AG10803 (cell line): ENCODE measurements around the gene USP53.
A peak's percentile ranks its signal among the peaks of the same experiment; 100 is the strongest.
"Not testable (repeated sequence)": the region's sequence is repeated elsewhere in the genome, so short reads cannot be mapped to it uniquely, and the experiment has no call there.

Source experiments
- DNase-seq: peaks from one replicate; pipeline ENCODE4 v3.0.0; 2010; ENCODE audit warnings: low read depth
- H3K4me3 ChIP-seq: 2 replicates; pipeline ENCODE4 v1.5.1; 2011; ENCODE audit warnings: mild to moderate bottlenecking, low read length, control low read depth
- TF ChIP-seq, protein P1 (sequence below): conservative IDR thresholded peaks from 2 replicates; pipeline ENCODE4 v1.5.1; 2011; ENCODE audit warnings: mild to moderate bottlenecking, low read length, control low read depth, inconsistent platforms

Gene USP53

DNA sequence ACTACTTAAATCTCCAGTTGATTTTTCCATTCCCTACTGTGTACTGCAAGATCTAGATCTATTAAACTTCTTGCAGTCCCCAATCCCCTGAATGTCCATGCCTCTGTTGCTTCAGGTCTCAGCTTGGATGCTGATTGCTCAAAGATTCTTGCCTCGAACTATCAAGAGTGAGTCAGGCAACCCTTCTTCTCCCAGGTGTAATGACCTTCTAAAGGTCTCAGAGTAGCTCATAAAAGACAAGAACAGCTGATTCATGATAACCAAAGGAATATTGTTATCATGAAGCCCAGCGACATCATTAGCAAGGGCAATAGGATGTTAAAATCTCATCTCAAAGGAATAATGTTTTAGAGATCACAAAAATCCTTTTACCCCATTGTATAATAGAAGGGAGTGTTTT is 116.2 kb downstream of the USP53 start:
- DNase-seq, result no peak
- TF ChIP-seq, protein P1, sequence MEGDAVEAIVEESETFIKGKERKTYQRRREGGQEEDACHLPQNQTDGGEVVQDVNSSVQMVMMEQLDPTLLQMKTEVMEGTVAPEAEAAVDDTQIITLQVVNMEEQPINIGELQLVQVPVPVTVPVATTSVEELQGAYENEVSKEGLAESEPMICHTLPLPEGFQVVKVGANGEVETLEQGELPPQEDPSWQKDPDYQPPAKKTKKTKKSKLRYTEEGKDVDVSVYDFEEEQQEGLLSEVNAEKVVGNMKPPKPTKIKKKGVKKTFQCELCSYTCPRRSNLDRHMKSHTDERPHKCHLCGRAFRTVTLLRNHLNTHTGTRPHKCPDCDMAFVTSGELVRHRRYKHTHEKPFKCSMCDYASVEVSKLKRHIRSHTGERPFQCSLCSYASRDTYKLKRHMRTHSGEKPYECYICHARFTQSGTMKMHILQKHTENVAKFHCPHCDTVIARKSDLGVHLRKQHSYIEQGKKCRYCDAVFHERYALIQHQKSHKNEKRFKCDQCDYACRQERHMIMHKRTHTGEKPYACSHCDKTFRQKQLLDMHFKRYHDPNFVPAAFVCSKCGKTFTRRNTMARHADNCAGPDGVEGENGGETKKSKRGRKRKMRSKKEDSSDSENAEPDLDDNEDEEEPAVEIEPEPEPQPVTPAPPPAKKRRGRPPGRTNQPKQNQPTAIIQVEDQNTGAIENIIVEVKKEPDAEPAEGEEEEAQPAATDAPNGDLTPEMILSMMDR, result no peak
- no peak overlapping the region for H3K4me3 ChIP-seq

DNA sequence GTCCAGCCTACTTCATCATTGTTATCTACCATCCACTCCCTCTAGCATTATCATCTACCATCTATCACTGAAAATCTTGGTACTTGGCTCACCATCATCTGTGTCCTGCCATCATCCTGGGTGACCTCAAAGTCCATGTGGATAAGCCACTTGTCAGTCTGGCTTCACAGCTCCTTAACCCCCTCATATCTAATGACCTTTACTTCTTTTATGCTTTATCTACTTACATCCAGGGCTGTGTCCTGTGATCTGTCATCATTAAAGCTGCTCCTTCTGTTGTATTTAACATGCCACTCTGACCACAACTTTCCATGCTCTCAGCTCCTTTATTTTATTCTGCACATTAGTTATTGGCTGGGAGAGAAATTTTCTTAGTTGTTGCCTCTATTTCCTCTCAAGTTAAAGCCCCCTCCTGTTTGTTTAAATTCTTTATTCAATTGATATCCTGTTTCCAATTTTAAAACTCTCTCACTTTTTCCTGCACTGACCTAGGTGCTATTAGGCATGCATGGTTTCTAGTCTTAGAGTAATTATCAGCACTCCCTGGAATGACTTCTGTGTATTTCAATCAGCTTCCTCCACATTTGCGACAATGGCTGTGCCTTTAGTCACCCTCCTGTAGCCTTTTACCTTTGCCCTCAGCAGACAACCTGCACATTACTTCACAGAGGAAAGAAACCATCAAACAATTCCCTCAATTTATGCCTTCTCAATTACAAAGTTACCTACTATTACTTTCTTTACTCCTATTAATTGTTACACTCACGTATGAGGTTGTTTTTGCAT is 117.5 kb downstream of the USP53 start:
- TF ChIP-seq, protein P1, result no peak
- H3K4me3 ChIP-seq, result no peak overlapping the region
- no peak for DNase-seq

DNA sequence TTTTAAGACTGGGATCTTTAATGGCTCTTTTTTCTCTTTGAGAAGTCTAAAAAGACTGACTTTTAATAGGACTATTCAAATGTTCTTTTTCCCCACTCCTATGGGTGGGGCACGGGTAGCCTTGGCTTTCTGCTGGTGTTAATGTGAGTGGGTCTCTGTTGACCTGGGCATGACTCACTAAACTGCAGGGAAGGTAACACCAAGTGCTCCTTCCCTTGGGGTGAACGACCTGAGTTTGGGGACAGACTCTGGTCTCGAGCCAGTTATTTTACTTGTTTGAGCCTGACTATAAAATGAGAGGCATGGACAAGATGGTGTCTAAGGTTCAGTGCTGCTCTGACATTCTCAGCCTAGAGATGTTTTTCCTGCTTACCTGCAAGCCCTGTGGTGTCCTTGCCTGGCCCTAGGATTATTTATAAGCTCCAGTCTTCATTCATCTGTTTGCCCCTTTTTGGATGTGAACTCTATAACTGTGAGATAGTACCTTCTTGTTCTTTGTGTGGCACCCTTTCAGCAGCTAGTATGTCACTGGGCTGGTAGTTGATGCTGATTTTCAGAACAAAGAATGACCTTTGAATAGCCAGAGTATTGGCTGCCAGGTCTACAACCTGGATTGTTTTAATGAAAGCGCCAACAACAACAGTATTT is 123.9 kb downstream of the USP53 start:
- DNase-seq, H3K4me3 ChIP-seq: not testable (repeated sequence)

DNA sequence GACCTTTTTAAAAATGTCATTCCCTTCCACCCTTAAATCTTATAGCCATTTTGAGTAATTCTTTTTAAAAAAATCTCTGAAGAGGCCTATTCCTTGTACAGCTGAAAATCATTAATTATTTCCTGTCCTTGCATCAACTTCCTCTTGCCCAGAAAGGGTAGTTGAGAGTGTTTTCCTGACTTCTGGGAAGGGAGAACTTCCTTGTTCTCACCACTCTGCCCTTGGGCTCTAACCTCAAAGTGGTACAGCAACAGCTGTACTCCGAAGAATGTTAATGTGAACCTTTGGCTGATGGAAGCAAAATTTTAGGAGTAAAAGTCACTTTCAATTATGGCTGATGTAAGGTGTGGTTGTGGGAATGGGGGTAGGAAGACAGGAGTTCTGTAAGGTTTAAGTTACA is 124.5 kb downstream of the USP53 start:
- H3K4me3 ChIP-seq, result no peak overlapping the region
- TF ChIP-seq, protein P1, result no peak
- peak; percentile 18 for DNase-seq

DNA sequence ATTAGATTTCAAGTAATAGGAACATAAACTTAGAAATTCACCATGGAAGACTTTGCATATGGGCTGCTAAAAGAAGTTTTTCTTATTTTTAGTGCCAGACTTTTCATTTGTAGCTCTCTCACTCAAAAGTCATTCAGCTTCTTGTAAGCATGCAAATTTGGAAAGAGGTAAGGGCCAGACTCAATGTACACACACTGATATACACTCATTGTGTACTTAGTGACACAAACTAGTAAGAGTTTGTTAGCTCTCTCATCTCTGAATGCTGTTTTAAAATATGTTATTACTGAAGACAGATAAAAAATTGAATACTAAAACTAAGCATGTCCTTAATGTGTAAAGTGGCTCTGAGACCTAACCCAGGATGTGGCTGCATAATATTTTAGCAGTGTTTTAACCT is 127.4 kb downstream of the USP53 start:
- DNase-seq, H3K4me3 ChIP-seq: not testable (repeated sequence)

DNA sequence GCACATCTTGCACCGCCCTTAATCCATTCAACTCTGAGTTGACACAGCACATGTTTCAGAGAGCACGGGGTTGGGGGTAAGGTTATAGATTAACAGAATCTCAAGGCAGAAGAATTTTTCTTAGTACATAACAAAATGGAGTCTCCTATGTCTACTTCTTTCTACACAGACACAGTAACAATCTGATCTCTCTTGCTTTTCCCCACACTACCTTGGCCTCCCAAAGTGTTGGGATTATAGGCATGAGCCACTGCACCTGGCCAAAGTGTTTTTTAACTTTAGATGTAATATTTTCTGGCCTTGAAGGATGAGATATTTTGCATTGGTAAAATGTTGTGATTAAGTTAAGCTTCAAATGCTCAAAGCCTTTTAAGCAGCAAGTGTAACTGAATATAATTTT is 130.8 kb downstream of the USP53 start:
- not testable (repeated sequence) for DNase-seq, H3K4me3 ChIP-seq
